ENCODE data around the gene COL6A2.

DNA sequence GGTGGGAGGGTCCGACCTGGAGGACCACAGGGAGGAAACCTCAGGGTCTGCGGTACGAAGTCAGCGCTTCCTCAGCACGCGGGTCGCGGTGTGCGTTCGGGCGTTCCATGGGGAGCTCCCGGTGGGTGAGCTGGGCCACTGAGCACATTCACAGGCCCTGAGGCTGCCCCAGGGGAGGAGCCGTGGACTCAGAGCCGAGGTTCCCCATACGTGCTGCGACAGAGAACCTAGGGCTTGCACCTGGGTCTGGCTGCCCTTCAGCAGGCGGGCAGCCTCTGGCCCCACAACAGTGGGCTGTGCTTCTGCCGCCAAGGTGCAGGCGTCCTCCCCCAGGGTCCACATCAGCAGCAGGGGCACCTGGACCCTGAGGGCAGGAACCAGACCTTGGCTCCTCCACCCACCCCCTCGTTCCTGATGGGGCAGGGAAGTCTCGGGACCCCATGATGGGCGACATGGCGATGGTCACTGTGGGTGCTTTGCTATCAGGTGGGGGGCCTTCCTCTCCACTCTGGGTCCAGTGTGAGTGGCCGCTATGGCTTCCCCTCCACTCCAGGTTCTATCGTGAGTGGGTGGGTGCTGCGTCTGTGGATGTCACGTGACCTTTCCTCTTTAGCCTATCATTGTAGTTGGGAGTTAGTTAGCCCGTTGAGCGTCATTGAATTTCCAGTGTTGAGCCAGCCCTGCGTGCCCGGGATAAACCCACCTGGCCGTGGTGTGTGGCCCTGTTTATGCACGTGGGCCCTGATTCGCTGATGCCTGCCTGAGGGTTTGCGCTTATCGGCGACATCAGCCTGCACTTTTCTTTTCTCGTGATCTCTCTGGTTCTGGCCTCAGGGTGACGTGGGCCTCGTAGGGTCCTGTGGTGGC lies 29.6 kb downstream of the COL6A2 start:
- TF ChIP-seq, protein P1, sequence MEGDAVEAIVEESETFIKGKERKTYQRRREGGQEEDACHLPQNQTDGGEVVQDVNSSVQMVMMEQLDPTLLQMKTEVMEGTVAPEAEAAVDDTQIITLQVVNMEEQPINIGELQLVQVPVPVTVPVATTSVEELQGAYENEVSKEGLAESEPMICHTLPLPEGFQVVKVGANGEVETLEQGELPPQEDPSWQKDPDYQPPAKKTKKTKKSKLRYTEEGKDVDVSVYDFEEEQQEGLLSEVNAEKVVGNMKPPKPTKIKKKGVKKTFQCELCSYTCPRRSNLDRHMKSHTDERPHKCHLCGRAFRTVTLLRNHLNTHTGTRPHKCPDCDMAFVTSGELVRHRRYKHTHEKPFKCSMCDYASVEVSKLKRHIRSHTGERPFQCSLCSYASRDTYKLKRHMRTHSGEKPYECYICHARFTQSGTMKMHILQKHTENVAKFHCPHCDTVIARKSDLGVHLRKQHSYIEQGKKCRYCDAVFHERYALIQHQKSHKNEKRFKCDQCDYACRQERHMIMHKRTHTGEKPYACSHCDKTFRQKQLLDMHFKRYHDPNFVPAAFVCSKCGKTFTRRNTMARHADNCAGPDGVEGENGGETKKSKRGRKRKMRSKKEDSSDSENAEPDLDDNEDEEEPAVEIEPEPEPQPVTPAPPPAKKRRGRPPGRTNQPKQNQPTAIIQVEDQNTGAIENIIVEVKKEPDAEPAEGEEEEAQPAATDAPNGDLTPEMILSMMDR (IDR thresholded peaks at IDR 0.05): no peak
- no peak for TF ChIP-seq EZH2phosphoT487 (IDR thresholded peaks at IDR 0.05)
- TF ChIP-seq EZH2 (IDR thresholded peaks at IDR 0.05): no peak

Data from neural progenitor cell (in vitro differentiated cells).